Suppressor macrophage treated with lipopolysaccharide for 1 hour (primary cell): Measurements from ENCODE around the gene MAP3K6.

Source experiments
- DNase-seq, 3 donors: peaks; one replicate each; pipeline ENCODE4 v3.0.0-alpha.2; 2020 to 2022

MAP3K6 gene

DNA sequence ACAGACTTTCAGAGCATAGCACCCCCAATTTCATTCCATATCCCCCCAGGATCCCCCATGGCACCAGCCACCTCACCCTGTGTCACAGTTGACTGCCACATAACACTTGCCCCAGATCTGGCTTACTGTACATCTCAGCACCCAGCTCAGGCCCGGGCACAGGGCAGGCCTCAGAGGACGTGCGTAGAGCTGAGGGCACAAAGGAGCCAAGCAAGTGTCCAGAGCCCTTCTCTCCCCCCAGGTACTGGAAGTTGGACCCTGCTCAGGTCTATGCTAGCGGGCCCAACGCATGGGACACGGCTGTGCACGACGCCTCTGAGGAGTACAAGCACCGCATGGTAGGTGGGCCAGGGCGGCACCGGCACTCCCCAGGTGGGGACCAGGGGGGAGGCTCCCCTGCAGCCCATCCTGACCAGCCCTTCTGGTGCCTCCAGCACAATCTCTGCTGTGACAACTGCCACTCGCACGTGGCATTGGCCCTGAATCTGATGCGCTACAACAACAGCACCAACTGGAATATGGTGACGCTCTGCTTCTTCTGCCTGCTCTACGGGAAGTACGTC, 33.0 kb downstream of the MAP3K6 start:
- no peak for DNase-seq

DNA sequence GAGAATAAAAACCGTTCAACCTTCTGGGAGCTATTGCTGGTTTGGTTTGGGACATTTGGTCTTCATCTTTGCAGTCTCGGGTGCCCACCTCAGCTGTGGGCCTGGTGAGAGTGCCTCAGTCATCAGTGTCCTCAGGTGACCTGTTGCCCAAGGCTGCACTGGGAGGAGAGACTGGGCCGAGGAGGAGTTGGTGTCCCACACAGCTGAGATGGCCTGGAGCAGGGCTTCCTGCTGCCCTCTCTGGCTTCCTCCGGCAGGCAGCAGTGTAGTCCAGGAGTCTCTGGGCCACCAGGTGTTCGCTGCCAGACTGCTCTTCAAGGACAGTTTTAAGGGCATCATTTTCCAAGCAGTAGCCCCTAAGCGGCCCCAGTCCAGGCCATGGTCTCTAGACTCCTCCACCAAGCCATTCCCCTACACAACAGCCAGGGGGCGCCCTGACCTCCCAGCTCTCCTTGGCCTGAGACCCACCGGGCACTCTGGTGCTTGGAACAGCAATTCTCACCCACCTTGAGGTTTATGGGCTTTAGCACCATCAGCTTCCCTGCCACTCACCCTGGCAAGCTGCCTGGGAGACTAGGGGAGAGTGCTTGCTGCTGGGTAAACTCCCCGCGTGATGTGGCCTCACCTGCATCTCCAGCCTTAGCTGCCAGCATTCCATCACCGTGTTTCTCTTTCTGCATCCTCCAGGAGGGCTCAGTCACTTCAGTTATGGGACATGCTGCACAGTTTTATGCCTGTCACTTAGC, 34.1 kb downstream of the MAP3K6 start:
- DNase-seq: peak; percentile 51 to 71 (median 67)

DNA sequence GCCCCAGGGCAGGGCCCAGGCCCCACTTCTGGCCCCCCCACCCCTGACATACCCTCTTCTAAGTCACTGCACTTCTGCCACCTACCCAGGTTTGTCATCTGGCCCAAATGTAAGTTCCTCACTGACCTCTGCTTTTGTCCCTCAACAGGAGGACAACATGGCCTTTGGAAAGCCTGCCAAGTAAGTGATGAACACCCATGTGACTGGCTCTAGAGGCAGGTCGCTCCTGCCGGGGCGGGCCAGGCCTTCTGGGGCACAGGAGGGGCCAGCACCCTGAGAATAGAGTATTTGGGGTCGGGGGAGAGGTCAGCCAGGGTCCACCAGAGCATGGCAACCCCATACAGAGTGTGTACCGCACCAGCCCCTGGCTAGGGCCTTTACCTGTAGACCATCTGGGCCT, 34.8 kb downstream of the MAP3K6 start:
- DNase-seq: no peak

DNA sequence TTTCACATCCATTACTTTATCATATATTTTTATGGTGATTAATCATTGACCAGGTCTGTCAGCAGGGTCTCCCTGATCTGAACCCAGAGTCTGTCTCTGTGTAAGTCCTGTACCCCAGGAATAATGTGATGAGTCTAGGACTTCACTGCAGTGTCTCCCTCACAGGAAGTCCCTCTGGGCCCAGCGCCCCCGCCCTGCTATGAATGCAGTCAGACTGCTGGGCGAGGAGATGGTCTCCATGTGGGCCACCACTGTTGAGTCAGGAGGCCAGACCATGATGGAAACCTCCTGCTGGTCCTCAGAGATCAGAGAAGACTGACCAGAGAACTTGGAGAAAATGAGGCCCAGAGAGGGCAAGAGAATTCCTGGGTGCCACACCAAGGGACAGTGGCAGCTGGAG, 35.3 kb downstream of the MAP3K6 start:
- DNase-seq: no peak

DNA sequence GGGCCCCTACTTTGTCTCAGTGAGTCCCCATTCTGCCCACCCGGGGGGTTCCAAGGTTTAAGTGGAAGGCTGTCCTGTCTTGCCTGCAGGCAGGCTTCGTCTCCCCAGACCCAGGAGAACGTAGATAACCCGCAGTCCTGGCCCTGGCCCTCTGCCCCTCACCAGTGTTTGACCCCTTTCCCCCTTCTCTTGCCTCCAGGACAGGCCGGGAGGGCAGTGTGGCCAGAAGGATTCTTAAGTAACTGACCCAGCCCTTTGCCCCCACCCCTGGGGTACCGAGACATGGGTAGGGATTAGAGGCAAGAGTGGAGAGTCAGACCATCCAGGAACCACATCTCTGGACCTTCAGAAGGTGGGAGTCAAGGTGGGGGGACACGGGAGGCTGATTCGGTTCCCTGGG, 36.0 kb downstream of the MAP3K6 start:
- DNase-seq: no peak

DNA sequence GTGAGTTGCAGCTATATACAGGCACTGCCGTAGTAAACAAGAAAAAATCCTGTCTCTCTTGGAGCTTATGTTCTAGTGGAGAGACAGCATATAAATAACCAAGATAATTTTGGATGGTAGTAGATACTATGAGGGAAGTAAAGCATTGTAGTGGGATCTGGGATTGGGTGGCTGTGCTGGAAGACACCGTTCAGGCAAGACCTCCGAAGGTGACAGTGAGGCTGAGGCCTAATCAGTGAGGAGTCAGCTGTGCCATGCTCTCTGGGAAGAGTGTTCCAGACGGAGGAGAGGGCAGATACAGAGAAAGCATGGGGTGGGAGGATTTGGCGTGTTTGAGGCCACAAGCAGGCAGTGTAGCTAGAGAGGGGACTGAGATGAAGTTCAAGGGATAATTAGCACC, 38.8 kb downstream of the MAP3K6 start:
- DNase-seq: no peak

DNA sequence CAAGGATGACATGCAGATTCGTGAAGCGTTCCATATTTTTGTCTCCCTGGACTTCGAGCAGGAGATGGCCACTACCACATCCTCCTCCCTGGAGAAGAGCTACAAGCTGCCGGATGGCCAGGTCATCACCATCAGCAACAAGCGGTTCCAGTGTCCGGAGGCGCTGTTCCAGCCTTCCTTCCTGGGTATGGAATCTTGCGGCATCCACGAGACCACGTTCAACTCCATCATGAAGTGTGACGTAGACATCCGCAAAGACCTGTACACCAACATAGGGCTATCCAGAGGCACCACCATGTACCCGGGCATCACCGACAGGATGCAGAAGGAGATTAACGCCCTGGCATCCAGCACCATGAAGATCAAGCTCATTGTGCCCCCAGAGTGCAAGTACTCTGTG, 41.5 kb downstream of the MAP3K6 start:
- DNase-seq: no peak

DNA sequence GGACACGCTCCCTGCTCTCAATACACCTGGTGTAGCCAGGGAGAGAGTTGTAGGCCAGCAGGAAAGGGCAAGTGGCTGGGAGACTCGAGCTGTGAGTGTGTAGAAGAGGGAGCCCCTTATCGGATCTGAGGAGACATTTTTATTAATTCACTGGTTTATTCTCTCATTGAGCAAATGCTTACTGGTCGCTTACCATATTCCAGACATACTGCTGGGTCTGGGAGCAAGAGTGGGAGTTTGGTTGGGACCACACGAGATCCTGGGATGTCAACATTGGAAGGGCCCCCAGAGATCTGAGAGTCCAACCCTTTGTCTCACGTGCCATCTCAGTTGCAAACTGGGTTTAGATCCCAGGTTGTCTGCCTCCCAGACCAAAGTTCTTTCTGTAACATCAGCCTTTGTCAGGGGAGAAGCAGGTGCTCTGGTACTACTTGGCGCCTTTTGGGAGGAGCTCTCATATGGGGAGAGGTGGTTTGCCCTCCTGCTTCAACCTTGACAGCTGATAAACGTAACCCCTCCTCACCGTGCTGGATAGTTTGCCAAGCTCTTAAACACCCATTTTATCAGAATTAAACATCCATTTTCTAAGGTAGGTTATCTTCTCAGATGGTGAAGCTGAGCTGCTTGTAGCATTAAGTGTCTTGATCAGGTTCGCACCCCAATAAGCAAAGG, 44.1 kb downstream of the MAP3K6 start:
- no peak for DNase-seq

DNA sequence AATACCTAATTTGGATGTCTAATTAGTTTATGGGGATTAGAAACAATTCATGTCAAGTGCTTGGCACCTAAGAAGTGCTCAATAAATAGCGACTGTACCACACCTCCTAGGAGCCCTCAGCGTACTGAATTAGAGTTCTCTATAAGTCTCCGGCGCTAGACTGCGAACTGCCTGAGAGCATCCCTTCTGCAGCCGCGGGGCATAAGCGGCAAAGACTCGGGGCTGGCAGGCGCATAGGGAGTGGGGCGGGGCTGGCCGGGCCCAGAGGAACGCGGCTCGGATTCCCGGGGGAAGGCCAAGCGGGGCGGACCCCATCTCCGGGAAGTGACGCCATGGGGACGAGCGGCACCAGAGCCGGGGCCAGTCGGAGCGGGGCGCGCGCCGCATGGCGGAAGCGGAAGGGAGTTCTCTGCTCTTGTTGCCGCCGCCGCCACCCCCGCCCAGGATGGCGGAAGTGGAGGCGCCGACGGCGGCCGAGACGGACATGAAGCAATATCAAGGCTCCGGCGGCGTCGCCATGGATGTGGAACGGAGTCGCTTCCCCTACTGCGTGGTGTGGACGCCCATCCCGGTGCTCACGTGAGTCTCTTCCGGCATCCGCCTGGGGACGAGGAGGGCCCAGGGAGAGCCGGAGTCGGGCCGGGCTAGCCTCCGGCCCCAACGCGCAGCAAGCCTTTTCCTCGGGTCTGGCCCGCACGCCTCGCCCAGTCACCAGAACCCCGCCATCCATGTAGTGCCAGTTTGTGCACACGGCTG, 44.8 kb downstream of the MAP3K6 start, which contains the start of gene TMEM222:
Gene TMEM222, plus strand, starts transcription at position 351 of the 756 bp plus-strand sequence. Its CDS starts 35 bp downstream, at position 386.
- DNase-seq: peak; percentile 99

DNA sequence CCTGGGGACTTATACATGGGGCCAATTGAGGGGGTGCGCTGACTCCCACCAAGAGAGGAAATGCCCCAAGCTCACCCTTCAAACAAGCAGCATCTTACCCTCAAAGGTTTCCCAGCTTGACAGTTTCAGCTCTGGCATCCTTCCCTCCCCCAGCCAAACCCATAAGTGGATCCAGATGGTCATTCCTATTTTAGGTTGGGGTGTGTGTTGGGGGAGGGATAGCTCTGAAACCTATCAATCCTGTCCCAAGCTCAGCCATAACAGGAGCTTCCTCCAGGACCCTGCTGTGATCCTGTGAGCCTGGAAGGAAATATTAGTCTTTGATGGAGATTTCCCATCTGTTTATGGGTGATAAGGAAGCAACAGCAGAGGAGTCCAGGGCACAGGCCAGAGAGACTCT, 48.2 kb downstream of the MAP3K6 start:
- no peak for DNase-seq

DNA sequence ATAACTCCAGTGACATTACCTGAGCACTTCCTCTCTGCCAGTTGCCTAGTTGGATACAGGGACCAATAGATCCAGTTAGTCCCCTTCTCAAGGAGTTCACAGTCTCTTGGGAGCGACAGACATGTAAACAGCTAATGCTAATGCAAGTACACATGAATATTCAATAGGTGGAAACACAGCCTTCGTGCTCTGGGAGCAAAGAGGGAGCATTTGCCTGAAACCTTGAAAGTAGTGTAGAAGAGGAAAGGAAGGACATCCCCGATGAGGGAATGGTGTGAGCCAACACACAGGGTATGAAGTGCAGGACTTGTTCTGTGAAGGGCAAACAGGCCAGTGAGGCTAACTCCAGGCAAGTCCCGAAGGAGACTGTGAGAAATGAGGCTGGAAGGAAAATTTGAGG, 48.6 kb downstream of the MAP3K6 start:
- no peak for DNase-seq

DNA sequence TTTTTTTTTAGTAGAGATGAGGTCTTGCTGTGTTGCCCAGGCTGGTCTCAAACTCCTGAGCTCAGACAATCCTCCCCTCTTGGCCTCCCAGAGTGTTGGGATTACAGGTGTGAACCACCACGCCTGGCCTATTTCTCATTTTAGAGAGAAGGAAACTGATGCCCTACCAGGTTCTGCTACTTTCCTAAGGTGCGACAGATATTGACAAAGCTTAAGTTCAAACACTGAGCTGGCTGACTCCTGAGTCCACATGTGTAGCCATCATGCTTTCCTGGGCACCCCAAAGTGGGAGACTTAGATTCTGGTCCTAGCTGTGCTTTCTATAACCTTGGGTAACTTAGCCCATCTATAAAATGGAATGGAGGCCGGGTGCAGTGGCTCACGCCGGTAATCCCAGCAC, 49.9 kb downstream of the MAP3K6 start:
- DNase-seq: no peak

DNA sequence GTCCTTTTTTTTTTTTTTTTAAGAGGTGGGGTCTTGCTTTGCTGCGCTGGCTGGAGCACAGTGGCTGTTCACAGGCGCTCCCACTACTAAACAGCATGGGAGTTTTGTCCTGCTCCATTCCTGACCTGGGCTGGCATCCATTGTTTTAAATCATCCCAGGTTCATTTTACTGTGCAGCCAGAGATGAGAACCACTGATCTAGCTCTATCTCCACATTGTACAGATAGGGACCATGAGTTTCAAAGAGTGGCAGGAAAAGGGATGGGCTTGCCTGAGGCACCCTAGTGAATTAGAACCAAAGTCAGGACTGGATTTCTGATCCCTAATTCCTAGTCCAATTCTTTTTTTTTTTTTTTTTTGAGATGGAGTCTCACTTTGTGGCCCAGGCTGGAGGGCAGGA, 52.0 kb downstream of the MAP3K6 start:
- no peak for DNase-seq

DNA sequence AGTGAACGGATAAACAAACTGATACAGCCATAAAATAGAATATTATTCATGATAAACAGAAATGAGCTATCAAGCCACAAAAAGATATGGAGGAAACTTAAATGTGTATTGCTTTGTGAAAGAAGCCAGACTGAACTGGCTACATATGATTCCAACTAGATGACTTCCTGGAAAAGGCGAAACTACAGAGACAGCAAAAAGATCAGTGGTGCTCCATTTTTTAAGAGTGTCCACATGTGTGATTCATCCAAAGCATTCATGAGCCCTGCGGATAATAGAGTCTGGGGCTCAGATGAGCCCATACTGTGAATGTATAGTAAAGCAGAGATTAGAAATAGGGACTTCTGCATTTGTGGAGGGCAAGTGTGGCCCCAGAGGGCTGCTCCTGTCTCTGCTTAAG, 52.6 kb downstream of the MAP3K6 start:
- DNase-seq: peak in 1 of 3 donors; percentile 4

DNA sequence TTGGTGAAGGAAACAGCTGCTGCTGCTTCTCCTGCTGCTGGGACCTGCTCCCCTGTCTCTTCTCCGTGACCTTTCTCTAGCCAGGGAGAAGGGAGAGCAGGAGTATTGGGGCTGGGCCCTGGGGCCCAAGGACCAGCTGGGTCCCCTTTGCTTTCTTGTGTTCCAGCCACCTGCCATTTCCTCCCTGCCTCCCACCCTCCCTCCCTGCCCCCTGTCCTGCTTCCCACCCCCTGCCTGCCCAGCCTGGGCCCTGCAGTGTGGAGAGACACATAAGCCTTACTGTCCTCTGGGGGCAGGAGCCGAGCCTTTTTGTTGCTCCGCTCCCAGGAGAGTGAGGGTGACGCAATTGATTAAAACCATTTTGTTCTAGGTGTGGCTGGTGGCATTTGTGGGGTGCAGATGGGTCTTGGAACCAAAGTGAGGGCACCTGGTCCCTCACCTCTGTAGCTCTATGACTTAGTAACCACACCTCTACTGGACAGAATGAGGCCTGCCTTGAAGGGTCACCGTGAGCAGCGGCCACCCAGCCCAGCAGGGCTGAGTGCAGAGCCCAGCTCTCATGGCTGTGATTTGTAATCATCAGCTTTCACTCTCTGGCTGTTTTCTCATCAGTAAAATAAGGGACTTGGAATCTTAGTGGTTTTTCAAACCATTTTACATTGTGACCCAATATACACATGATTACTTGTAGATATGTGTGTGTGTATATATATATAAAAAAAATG, 58.7 kb downstream of the MAP3K6 start:
- DNase-seq: no peak

DNA sequence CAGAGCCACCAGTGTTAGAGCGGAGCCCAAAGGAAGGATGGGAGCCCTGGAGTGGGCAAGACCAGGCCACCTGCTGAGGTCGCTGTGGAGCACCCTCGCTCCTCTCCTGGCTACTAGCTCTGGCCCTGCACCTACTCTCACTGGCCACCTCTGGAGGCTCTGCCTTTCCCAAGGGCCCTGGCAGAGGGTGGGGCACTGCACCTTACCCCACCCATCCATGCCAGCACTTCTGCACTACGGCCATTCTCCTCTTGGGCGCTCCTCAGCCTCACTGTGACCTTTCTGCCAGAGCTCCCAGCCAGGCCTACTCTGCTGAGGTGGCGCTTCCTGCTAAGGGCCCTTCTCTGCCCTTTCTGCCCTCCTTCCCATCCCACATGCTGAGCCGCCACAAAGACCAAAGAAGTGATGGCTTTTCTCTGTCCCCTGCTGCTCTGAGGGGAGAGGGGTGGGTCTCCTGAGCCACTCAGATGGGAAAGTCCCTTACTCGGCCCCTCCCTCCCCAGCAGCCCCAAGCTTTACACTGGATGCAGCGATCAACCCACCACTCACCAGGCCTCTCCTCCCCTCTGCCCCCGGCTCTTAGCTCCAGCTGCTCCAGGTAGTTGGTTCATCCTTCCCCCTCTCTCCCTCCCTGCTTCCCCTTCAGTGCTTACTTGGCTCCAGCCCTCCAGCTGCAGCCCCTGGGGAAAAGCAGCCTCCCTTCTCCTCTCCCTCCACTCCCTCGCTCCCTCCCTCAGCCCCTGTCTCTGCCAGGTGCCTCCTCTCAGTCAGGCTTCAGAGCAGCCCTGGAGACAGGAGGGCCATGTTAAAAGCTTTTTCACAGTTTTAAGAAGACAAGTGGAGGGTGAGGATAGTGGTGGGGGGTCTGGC, 59.6 kb downstream of the MAP3K6 start:
- no peak for DNase-seq

DNA sequence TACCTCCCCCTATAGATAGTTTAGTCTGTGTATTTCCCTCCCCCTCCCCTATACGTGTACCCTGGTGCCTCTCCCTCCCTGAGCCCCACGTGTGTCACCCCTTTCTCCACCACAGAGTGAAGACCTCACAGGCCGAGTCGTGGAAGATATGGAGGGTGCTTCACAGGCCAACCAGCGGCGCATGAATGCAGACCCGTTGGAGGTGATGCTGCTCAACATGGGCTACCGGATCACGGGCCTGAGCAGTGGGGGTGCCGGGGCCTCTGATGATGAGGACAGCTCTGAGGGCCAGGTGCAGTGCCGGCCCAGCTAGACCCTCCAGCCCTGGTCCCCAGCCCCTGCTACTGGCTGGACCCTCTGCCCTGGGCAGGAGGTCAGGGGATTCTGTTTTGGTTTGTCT, 60.7 kb downstream of the MAP3K6 start:
- DNase-seq: no peak
